HL-60/S4 treated with phorbol 12-myristate 13-acetate at 8.2 ng/mL for 4 days and 3 days (cell line): ENCODE data around the gene RORB.

ENCODE experiments used
- in situ Hi-C: fragments of 300-500 bp; cut with MboI; formaldehyde crosslinking; loops from 2 replicates; pipeline ENCODE4 v1.15.0; 2022; ENCODE audit warnings: low sequenced_read_pairs

Gene RORB

DNA sequence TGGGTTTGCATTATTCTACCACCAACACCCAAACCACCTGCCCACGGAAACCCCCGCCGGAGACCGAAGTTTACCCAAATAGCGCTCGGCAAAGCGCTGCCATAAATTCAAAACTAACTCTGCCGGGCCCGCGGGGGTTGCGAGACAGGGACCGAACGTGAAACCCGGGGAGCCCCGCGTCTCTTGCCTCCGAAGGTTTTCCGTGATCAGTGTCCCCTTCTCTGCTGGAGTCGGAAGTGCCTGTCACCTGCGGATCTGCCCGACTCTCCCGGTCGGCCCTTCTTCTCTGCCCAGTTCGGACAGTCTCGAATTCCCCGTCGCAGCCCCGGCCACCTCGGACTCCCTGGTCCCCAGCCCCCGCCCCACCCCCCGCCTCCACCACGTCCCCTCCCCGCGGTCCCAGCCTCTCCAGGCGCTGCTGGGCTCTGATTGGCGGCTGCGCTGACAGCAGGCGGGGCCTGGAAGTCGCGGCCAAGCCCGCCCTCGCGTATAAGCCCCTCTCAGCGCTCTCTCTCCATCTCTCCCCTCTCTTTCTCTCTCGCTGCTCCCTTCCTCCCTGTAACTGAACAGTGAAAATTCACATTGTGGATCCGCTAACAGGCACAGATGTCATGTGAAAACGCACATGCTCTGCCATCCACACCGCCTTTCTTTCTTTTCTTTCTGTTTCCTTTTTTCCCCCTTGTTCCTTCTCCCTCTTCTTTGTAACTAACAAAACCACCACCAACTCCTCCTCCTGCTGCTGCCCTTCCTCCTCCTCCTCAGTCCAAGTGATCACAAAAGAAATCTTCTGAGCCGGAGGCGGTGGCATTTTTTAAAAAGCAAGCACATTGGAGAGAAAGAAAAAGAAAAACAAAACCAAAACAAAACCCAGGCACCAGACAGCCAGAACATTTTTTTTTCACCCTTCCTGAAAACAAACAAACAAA is at the start of gene RORB:
Gene RORB (plus strand): TSS at position 517 of the 929 bp plus-strand sequence. CDS start 642 bp downstream, outside the sequence.
- in situ Hi-C loops: no loop called here

DNA sequence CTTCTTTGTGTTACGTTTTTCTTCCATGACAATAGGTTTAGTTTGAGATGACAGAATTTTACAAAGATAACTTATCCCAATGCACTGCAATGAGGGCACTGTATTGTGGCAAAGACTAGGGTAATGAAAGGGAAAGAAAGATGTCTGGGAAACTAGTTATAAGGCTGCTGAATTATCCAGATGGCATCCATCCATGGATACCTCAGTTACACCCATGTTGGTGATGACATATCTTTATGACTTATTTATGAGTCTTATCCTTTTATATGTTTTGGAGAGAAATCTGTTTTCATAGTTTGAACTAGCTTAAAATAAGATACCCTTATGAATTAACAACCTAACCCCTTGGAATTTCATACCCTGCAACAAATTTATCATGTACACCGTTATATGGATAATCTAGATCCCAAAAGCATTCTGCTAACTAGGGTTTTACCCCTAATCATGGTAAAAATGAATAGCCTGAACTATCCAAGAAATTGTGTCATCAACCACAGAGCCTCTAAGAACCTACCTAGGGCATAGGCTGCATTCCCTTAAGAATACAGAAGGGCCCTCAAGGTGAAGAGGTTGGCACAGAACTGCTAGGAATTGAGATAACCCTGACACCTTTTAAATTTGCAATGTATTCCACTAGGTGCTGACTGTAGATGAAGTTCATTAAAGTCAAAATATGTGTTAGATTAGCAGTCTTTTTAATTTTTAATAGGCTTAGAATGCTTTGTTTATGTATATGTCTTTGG is 49.5 kb upstream of the RORB start:
- in situ Hi-C loops: no loop called here

DNA sequence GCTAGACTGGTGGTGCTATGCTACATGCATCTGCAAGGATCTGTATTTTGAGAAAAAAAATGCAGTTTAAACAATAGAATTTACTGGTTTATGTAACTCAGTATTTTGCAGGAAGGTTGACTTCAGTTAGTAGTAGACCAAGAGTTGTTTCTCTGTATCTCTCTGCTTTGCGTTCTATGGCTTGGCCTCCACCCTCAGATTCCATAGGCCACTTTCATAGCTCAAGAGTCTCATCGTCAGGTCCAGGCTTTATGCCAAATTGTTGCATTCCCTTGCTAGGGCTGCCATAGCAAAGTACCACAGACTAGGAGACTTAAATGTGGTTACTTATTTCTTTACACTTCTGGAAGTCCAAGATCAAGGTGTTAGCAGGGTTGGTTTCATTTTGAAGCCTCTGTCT is 48.1 kb upstream of the RORB start:
- in situ Hi-C loops: no loop called here

DNA sequence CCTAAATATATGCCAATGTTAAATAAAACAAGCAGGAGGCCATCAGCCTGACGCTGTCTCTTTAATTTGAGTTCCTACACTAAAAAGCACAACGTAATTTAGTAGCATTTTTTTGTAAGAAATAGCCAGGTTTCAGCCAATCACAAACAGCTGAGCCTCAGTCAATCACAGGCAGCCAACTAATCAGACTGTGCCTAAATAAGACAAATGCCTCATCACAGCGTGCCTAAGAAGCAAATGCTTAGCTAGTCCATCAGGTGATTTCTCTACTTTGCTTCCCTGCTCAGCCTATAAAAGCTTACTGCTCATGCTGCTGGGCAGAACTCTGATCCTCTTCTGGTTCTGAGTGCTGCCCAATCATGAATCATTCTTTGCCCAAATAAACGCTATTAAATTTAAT is 38.3 kb upstream of the RORB start:
- in situ Hi-C loops: no loop called here

DNA sequence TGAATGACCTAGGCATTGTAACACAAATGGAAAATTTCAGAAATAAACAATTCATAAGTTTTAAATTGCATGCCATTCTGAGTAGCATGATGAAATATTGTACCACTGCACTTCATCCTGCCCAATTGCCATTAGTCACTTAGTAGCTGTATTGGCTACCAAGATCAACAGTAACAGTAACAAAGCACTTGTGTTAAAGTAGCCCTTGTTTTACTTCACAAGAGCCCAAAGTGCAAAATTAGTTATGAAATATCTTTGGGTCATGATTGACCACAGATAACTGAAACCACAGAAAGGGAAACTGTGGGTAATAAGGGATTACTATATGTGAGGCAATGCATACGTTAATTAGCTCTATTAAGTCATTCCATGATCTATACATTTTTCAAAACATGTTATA is 33.3 kb upstream of the RORB start:
- in situ Hi-C loops: no loop called here

DNA sequence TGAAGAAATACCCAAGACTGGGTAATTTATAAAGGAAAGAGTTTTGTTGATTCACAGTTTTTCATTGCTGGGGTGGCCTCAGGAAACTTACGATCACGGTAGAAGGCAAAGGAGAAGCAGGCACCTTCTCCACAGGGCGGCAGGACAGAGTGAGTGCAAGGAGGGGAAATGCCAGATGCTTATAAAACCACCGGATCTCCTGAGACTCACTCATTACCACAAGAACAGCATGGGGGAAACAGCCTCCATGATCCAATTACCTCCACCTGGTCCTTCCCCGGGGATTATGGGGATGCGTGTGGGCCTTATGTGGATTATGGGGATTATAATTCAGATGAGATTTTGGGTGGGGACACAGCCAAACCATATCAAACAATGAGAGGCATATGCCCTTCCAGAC is 18.5 kb upstream of the RORB start:
- in situ Hi-C loops: no loop called here

DNA sequence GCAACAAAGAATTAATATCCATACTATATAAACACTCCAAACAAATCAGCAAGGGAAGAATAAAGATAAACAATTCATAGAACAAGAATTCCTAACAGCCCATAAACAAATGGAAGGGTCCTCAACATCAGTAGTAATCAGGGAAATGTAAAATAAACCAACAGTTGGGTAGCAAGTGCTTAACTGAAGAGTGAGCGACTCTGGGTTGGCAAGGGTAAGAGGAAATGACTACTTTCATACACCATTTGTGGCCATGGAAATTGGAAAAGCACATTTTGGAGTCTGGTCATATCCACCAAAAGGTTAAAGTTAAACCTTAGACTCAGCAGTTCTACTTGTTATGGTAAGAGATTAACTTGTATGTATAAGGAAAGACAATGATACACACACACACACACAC is 17.4 kb upstream of the RORB start:
- in situ Hi-C loops: no loop called here

DNA sequence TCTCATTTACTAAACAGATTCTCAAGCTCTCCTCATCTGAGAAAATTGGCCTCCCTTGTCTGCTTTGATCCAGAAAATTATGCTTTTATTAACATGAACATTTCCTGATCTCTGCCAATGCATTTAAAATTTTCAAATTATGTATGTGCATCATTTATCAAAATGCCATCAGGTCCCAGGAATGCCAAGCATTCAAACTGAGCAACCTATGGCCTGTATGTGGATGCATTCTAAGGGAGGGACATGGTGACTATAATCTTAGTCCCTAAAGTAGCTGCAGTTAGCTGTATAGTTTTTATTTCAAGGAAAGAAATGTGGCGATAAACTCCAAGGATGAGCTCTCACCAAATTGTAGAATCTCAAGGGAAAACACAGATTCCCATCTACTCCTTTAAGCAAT is 9.7 kb upstream of the RORB start:
- in situ Hi-C loops: no loop called here

DNA sequence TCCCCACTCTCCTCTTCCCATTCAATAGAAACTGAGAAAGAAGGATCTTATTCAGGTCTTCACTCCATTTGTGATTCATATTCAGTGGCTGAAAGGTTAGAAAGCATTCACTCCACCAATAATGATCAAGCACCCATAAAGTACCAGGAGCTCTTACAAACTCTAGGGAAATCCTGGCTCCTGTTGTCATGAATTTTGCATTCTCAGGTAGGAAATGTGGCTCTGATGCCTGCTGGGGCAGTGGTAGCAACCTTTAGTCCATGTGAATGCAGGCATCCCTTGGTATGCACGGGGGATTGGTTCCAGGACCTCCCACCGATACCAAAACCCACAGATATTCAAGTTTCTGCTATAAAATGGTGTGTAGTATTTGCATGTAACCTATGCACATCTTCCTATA is 3.6 kb upstream of the RORB start:
- in situ Hi-C loops: no loop called here

DNA sequence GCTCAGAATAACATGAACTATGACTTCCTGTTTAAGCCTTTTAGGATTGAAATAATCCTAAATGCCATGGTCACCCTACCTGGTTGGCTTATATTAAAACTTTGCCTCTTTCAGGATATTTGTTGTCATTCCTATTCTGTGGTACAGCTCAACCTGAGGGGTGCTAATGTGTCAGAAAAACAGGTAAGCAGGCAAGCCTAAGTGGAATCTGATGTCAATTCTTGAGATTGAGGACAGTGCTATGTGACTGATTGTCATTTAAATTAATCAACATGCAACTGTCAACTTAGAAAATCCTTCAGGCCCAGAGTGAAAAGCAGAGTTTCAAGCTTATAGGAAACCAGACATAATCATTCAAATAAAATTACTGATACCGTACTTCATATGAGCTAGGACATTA is 2.6 kb upstream of the RORB start:
- in situ Hi-C loops: no loop called here

DNA sequence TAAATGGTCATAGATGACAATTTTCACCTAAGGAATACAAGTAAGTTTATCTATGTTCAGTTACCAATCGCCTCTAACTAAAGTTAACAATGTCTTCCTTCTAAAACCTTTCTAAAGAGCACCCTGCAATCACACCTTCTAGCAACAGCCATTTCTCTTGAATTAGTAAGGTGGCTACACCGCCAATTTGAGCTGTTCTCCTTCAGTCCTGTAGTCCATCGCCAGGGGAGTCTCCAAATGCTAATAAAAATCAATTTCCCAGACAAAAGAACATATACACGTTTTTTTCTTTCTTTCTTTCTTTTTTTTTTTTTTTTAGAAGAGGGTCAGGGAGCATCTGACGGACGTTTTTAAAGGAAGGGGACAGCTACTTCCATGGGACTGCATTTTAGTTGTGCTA is 729 bp upstream of the RORB start:
- in situ Hi-C loops: no loop called here

DNA sequence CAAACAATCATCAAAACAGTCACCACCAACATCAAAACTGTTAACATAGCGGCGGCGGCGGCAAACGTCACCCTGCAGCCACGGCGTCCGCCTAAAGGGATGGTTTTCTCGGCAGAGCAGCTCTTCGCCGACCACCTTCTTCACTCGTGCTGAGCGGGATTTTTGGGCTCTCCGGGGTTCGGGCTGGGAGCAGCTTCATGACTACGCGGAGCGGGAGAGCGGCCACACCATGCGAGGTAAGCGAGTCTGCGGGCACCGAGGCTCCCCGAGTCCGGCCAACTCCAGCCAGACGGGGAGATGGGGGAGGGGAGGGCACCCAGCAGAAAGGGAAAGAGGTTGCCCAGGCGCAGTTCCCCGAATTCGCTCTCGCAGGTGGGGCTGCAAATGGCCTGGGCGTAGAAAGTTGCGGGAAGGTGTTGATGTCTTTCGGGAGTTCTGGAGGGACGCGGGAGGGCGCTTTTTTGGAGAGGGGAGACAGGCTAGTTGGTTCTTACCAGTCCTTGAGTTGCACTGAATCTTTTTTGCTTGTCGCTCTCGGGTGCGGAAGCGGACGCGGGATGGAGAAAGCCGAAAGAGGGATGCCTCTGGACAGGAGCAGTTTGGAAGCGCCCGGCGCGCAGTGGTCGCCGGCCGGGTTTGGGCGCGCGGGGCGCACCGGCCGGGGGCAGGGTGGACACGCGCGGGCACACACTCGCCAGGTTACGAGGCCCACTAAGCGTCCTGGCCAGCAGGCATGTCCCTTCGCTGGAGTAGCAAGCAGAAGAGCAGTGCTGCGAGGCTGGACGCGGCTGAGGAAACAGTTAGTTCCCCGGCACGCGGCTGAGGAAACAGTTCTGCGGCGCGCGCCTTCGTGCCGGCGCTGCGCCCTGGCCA is 849 bp downstream of the RORB start:
- in situ Hi-C loops: no loop called here

DNA sequence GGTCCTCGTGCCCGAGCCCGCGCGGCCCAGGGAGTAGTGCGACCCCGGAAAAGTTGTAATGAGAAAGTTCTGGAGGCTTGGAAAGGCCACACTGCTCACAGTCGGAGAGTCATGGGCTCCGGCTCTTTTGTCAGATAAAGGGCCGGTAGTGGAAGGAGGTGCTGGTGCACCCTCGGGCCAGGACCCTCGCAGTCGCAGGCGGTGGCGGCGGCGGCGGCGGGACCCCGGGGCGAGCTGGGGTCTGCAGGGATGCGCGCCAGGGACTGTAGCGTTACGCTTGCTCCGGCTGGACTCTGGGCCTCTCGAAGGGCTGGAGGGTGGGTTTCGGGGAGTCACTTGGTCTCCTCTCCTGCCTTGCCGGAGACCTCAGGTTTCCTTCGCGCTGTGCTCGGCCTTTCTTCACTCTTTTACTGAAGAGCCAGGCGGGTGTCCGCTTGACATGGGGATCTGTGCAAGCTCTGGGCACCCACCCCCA is 1.5 kb downstream of the RORB start:
- in situ Hi-C loops: no loop called here

DNA sequence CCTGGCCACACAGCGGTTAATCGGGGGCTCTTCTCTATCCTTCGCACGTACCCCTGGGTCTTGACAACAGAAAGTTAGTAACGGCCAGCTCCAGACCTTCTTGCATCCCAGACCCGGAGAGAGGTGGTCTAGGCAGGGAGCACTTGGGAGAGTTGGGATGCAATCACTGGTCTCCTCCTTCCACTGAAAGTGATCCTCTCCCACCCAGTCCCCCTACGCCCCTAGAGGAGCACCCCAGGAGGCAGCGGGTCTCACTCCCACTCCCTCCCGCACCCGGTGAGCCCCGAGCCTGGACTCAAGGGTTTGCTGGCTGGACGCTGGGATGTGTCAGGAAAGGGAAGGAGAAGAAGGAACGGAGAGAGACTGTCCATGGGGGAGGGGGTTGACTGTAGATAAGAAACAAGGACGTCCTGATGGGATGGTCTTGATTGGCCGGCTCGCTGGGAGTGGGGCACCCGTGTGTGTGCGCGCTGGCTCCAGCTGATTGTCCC is 2.0 kb downstream of the RORB start:
- in situ Hi-C loops: no loop called here

DNA sequence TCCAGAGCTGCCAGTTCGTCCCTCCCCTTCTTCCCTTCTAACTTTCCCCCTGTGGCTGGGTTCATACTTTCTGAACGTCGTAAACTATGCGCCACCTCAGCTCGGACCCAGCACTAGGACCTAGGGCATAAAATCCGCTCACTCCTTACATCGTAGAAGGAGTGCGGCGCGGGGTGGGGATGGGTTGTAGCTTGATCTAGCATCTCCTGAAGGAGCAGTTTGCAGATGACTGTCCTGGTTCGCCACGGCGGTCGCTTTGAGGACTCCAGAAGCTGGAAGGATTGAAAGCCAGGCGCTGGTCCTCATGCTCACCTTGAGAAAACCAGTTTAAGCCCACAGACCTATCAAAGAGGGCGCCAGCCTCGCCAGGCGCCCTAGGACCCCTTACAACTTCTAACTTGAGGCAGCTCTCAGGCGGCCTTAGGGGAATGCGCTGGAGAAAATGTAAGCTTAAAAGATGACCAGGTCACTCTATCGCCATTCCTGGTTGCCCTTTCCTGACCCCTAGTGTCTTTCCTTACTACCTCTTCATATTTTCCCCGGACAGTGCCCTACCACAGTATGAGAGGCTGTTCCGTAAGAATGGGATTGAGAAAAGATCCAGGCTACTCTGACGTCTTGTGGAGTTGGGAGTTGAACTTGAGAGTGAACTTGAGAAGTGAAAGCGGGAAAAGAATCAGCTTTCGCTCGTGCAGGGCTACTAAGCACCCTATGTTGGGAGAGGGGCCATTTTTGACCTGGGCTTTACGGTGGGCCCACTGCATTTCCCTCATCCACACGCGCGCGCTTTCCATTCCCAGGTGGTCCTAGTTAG is 2.8 kb downstream of the RORB start:
- in situ Hi-C loops: no loop called here

DNA sequence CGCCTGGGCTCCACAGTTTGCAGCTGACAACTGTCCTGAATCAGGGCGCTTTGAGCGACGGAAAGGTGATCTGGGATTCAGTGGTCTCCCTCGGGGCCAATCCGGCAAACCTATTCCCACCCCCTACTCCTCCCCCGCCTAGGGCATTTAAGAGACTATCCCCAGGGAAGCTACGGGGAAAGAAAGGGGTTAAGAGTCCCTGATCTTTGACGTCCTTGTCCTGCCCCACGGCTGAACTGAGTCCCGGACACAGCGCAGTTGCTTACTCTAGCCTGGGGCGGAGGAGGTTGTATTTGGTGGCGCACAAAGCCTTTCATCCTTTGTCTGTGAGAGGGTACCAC is 3.4 kb downstream of the RORB start:
- in situ Hi-C loops: no loop called here

DNA sequence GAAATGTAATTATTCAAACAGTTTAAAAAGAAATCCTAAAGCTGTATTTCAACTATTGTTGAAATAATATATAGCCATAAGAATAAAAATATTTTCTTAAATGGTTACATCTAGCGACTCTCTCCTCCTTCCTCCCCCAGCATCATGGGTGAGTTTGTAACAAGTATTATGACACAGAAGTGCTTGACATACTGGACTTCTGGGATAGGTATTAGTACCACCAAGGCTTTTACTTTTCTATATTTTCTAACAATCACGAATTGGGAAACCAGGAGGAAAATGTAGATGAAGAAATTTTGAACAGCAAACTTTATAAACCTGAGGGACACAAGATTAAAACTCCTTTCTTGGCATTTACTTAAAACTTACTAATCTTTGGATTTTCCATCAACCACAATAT is 4.4 kb downstream of the RORB start:
- in situ Hi-C loops: no loop called here

DNA sequence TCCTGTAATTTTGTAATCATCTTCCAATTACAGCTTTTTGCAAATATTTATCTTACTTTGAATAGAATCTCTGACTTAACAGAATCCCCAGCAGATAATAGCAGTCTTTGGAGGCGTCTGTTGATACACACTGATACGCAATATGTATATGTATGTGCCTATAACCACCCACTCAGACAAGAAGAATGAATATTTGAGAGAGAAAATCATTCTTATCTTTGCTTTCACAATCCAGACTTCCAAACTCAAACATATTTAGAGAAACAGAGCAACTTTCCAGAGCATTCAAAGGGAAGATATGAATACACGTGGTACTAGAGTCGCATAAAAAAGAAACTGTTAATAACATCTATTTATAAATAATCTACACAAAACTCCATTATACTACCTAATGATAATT is 6.1 kb downstream of the RORB start:
- in situ Hi-C loops: no loop called here

DNA sequence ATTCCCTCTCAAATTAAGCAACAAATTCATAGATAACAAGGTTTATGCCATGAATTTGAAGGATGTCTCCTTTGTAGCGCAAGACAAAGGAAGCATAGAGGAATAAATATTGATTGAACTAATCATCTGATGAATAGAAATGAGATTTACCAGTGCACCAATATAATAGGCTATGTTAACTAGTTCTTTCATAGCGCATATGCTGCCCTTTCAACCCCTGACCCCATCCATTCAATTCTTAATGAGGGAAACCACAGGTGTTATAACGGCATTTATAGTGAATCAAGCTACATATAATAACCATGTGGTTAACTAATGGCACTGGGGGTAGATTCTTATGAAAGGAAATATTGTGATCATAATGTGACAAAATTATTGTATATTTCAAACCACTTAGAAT is 6.5 kb downstream of the RORB start:
- in situ Hi-C loops: no loop called here

DNA sequence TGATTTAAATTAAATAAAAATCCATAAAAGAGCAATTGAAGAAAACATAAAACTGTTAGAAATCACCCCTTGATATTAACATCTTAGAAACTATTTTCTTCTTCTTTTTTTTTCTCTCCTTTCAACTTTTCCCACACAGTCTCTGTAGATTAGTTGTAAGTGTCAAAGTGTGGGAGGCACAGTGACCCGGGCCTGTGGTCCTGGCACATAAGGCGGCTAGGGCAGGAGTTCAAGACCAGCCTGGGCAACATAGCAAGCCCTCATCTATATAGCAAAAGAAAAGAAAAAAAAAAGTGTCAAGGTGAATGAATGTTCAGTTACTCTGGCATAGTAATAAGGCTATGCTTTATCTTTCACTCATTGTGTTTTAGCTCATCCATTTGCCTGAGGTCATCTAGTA is 14.2 kb downstream of the RORB start:
- in situ Hi-C loops: no loop called here
